Mucosa of stomach (tissue), 1 donor: Measurements from ENCODE around the gene BGLAP.

Experiments
- H3K27me3 ChIP-seq: one replicate; pipeline ENCODE4 v1.7.0; 2013; ENCODE audit warnings: mild to moderate bottlenecking, low read length; ENCODE audit not compliant: control insufficient read depth, insufficient read depth
- H3K36me3 ChIP-seq: one replicate; pipeline ENCODE4 v1.7.0; 2013; ENCODE audit warnings: low read length; ENCODE audit not compliant: control insufficient read depth, insufficient read depth
- H3K4me1 ChIP-seq: one replicate; pipeline ENCODE4 v1.7.0; 2013; ENCODE audit warnings: mild to moderate bottlenecking, low read length; ENCODE audit not compliant: control insufficient read depth, insufficient read depth
- H3K4me3 ChIP-seq: one replicate; pipeline ENCODE4 v1.7.0; 2013; ENCODE audit warnings: low read length
- H3K9ac ChIP-seq: one replicate; pipeline ENCODE4 v1.7.0; 2013; ENCODE audit warnings: mild to moderate bottlenecking, low read length, moderate library complexity
- H3K9me3 ChIP-seq: one replicate; pipeline ENCODE4 v1.7.0; 2013; ENCODE audit warnings: mild to moderate bottlenecking, low read length, moderate library complexity; ENCODE audit not compliant: control insufficient read depth
- donor health status: Pancreatic carcinoma.

Gene BGLAP

DNA sequence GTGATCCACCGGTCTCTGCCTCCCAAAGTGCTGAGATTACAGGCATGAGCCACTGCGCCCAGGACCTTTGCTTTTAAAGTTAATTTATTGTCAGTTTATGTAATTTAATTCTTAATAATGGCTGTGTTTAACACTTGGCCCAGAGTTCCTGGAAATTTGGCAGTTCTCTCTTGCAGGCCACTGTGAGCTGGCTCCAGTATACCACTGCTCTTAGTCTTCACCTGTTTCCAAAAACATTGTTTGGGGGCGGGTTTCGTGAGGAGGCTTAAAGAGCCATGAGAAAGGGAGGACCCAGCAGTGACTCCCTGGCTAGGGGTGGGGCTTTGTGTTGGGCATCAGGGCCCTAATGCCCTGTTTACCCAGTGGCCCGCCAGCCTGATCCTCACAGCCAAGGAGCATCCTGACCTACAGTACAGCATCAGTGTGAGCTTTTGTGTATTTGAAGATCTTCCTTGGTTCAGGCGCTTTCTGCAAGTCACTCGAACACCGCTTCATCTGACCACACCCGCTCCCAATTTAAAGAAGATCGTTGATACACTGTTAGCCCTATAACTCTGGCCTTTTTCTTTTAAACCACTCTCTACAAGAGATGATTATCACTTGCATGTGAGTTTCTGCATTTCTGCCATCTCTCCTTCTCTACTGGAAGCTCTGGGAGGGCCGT is 12.0 kb upstream of the BGLAP start:
- no peak overlapping the region for H3K4me3 ChIP-seq
- H3K4me1 ChIP-seq, result peaks cover 6% of the 10 kb centered on the region
- H3K9ac ChIP-seq, result no peak overlapping the region
- H3K36me3 ChIP-seq, result no peaks in the 10 kb centered on the region
- no peaks in the 10 kb centered on the region for H3K9me3 ChIP-seq
- no peaks in the 10 kb centered on the region for H3K27me3 ChIP-seq

DNA sequence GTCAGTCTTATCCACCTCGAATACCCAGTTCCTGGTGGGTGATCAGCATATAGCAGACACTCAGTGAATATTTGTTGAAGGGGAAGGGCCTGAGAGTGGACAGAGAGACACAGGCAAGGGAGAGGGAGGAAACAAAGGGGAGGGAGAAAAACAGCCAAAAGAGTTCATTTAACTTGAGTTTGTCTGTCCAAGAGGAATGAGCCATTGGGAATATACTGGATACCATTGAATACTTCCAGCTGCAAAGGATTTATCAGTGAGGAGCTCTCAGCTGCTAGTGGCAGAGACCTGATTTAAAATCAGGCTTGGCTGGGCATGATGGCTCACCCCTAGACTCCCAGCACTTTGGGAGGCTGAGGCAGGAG is 11.5 kb upstream of the BGLAP start:
- H3K4me3 ChIP-seq, result no peak overlapping the region
- no peaks in the 10 kb centered on the region for H3K27me3 ChIP-seq
- peaks cover 2% of the 10 kb centered on the region for H3K4me1 ChIP-seq
- no peak overlapping the region for H3K9ac ChIP-seq
- no peaks in the 10 kb centered on the region for H3K36me3 ChIP-seq
- no peaks in the 10 kb centered on the region for H3K9me3 ChIP-seq

DNA sequence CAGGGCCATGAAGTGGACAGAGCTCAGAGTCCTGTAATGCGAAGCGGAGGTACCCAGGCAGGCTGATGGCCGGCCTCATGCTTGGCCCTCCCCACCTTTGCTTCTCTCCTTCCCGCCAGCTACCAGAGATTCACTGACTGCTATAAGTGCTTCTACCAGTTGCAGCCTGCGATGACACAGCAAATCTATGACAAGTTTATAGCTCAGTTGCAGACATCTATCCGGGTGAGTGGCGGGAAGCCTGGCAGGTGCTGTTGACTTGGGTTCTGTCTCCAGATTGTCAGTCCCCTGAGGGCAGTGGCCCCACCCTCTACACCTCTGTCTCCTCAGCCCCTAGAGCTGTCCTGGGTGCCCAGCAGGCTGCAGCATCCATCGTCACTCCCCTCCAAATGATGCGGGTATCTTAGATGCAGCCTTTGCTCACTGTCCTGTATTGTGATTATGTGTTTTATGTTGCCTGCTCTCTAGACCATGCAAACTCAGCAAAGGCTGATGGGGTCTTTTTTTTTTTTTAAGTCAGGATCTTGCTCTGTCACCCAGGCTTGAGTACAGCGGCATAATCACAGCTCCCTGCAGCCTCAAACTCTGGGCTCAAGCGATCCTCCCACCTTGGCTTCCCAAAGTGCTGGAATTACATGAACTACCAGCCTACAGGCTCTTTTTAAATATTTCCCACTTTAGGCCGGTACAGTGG is 9.6 kb upstream of the BGLAP start:
- no peaks in the 10 kb centered on the region for H3K4me1 ChIP-seq
- no peak overlapping the region for H3K4me3 ChIP-seq
- H3K36me3 ChIP-seq, result no peaks in the 10 kb centered on the region
- no peaks in the 10 kb centered on the region for H3K27me3 ChIP-seq
- H3K9me3 ChIP-seq, result no peaks in the 10 kb centered on the region
- H3K9ac ChIP-seq, result no peak overlapping the region

DNA sequence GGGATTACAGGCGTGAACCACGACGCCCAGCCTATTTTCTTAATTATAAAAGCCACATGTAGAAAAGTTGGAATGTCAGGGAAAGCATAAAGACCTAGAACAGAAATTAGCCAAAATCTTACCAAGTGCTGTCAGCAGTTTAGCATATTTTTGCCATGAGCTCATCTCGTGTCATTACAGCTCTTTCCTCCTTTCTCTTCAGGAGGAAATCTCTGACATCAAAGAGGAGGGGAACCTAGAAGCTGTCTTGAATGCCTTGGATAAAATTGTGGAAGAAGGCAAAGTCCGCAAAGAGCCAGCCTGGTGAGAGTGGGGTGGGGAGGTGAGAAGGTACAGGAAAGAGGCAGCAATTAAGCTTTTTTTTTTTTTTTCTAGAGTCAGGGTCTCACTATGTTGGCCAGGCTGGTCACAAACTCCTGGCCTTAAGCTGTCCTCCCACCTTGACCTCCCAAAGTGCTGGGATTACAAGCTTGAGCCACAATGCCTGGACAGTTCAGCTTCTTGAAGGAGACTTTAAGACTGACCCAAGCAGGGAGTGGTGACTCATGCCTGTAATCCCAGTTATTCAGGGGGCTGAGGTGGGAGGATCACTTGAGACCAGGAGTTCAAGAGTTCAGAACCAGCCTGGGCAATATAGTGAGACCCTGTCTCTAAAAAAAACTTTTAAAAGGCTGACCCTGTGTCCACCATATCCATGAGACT is 8.4 kb upstream of the BGLAP start:
- H3K36me3 ChIP-seq, result no peaks in the 10 kb centered on the region

DNA sequence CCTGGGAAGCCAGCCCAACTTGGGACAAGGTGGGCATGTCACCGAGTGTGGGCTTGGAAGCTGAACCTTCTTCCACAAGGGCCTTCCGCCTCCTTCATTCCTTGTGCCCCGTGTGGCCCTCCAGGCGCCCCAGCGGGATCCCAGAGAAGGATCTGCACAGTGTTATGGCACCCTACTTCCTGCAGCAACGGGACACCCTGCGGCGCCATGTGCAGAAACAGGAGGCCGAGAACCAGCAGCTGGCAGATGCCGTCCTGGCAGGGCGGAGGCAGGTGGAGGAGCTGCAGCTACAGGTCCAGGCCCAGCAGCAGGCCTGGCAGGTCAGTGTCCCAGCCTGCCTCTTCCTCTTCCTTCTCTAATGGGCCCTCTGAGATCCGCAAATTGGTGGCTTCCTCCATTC is 5.8 kb upstream of the BGLAP start:
- Histone ChIP-seq H3K4me1 (no peaks in the 10 kb centered on the region), H3K4me3 (no peak overlapping the region), H3K9me3 (no peaks in the 10 kb centered on the region), H3K27me3 (no peaks in the 10 kb centered on the region), H3K9ac (no peak overlapping the region), H3K36me3 (no peaks in the 10 kb centered on the region)

More for the DNA sequence above, 8.4 kb upstream of the BGLAP start:
- H3K4me3 ChIP-seq, result no peak overlapping the region
- H3K9me3 ChIP-seq, result no peaks in the 10 kb centered on the region
- H3K27me3 ChIP-seq, result no peaks in the 10 kb centered on the region
- H3K9ac ChIP-seq, result no peak overlapping the region
- H3K4me1 ChIP-seq, result no peaks in the 10 kb centered on the region

DNA sequence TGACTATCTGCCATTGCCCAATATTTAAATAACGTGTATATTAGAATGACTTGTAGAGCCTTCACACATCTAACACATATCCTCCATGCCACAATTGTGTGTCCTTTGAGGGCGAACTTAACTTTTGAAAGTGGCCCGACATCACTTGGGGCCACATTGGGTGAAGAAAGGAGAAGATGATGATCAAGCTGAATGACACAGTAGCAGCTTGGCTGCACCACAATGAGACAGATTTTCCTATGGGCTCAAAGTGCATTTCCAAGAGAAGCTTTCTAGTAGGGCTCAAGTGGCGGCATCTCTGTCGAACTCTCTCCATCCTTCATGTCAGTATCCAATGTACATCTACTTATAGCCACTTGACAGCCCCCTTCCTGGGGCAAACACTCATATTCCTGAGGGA is 3.7 kb upstream of the BGLAP start:
- Histone ChIP-seq H3K36me3 (no peaks in the 10 kb centered on the region), H3K27me3 (no peaks in the 10 kb centered on the region), H3K9ac (no peak overlapping the region), H3K4me3 (no peak overlapping the region), H3K9me3 (no peaks in the 10 kb centered on the region), H3K4me1 (no peaks in the 10 kb centered on the region)

DNA sequence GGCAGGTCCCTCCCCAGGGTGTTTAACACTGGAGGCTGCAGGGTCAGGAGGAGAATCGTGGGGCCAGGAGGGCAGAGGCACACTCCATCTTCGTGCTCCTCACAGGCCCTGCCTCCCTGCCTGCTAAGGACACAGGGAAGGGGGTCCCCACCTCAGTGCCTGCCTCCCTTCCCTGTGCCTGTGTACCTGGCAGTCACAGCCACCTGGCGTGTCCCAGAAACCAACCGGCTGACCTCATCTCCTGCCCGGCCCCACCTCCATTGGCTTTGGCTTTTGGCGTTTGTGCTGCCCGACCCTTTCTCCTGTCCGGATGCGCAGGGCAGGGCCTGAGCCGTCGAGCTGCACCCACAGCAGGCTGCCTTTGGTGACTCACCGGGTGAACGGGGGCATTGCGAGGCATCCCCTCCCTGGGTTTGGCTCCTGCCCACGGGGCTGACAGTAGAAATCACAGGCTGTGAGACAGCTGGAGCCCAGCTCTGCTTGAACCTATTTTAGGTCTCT is 623 bp upstream of the BGLAP start:
- peaks cover 14% of the 10 kb centered on the region for H3K4me1 ChIP-seq
- no peaks in the 10 kb centered on the region for H3K36me3 ChIP-seq
- no peak overlapping the region for H3K9ac ChIP-seq
- H3K27me3 ChIP-seq, result peaks cover 16% of the 10 kb centered on the region
- no peak overlapping the region for H3K4me3 ChIP-seq
- no peaks in the 10 kb centered on the region for H3K9me3 ChIP-seq

DNA sequence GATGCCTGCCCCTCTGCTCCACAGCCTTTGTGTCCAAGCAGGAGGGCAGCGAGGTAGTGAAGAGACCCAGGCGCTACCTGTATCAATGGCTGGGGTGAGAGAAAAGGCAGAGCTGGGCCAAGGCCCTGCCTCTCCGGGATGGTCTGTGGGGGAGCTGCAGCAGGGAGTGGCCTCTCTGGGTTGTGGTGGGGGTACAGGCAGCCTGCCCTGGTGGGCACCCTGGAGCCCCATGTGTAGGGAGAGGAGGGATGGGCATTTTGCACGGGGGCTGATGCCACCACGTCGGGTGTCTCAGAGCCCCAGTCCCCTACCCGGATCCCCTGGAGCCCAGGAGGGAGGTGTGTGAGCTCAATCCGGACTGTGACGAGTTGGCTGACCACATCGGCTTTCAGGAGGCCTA is 754 bp downstream of the BGLAP start:
- peaks cover 27% of the 10 kb centered on the region for H3K27me3 ChIP-seq
- peaks cover 27% of the 10 kb centered on the region for H3K4me1 ChIP-seq
- no peak overlapping the region for H3K9ac ChIP-seq
- H3K9me3 ChIP-seq, result no peaks in the 10 kb centered on the region
- H3K36me3 ChIP-seq, result no peaks in the 10 kb centered on the region
- no peak overlapping the region for H3K4me3 ChIP-seq

DNA sequence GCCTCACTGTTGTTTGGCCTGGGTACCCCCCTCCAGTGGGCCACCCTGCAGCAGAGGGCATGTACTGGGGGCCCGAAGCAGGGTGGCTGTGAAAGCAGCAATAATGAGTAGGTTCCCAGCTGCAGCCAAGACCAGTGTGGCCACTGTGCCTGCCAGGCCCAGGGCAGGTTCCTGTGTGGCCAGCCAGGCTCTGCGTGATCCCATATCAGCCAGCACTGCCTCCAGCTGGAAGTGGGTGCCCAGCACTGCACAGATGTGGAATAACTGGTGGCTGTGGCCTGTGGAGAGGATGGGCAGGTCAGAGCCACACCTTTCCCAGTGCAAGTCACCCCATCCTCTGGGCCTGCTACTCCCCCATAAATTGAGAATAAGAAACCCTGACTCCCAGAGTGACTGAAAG is 2.1 kb downstream of the BGLAP start:
- Histone ChIP-seq H3K9me3 (no peaks in the 10 kb centered on the region), H3K4me3 (no peak overlapping the region), H3K36me3 (no peaks in the 10 kb centered on the region), H3K27me3 (peaks cover 27% of the 10 kb centered on the region), H3K9ac (no peak overlapping the region), H3K4me1 (peaks cover 32% of the 10 kb centered on the region)

DNA sequence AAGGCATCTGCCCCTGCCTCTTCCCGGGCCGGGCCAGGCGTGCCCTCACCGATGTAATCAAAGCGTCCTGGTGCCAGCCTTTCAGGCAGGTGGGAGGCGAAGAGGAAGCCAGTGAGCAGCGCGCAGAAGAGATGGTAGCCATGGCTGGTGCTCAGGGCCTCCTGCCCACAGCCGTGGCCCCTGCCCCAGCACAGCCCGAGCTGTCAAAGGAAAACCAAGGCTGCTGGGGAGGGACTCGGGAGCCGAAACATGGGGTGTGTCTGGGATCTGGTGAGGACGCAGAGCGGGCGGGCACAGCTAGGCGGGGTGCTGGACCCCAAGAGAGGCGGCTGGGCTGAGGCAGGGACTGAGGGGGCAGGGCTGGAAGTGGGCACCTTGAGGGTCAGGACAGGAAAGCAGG is 2.7 kb downstream of the BGLAP start:
- peak overlapping the region; percentile 47 for H3K9ac ChIP-seq

DNA sequence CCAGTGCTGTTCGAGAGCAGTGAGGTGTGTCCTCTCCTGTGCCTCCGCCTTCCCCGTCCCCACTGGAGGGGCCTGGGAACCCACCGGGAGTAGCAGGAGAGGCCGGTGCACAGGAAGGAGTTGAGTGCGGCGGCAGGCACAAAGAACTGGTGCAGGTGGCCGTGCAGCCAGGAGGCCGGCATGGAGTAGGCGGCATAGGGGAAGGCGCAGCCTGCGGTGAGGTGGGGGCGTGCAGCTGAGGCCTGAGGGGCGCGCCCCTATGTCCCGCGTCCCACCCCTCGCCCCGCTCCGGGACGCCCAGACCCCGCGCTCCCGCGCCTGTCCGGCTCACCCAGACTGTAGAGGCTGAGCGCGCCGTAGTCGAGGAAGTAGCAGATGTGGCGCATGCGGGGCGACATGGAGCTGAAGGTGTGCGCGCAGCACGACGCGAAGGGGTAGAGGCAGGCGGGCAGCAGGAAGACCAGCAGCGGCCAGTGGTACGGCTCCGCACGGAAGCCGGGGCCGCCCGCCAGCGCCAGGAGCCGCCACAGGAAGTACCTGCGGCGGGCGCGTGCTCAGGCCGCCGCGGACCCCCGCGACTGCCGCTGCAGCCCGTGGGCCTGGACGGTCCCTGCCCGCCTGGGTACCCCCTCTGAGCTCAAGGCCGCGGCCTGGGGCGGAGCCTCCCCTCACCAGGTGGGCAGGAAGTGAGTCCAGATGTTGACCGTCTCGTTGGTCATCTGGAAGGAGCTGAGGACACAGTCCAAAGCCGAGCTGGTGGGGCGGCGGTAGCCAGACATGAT is 3.7 kb downstream of the BGLAP start:
- H3K9me3 ChIP-seq, result no peaks in the 10 kb centered on the region
- peak overlapping the region; percentile 47 for H3K9ac ChIP-seq
- H3K36me3 ChIP-seq, result peaks cover 4% of the 10 kb centered on the region
- H3K4me1 ChIP-seq, result peaks cover 32% of the 10 kb centered on the region
- no peak overlapping the region for H3K4me3 ChIP-seq
- H3K27me3 ChIP-seq, result peaks cover 27% of the 10 kb centered on the region

More for the DNA sequence above, 2.7 kb downstream of the BGLAP start:
- no peaks in the 10 kb centered on the region for H3K9me3 ChIP-seq
- no peaks in the 10 kb centered on the region for H3K36me3 ChIP-seq
- H3K4me1 ChIP-seq, result peaks cover 32% of the 10 kb centered on the region
- no peak overlapping the region for H3K4me3 ChIP-seq
- peaks cover 27% of the 10 kb centered on the region for H3K27me3 ChIP-seq
